ENCODE data around the gene MKX. TPM values are rescaled to one million over a fixed set of nuclear protein-coding genes. Genes with fewer than 3 reads are reported as not detected.
A peak's percentile ranks its signal among the peaks of the same experiment; 100 is the strongest.

MKX gene
- total and polyA plus RNA-seq, 12 donors: 0.09 to 0.53 (median 0.24) TPM; not detected in 2

DNA sequence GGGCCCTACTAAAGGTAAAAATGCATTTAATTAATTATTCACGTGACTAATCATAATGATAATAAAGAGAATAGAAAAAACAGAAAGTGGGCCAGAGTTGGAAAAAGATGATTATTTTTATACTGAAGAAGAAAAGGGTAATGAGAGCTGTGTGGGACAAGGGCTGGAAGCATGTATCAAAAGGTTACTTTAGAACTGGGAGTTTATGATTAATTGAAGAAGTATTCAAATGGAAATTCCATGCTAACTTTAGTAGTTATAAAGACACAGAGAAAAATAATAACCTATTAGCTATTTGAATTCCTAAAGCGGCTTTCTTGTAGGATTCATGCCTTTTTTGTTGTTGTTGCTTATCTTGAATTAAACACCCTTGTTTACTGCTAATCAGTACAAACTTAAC lies 49.9 kb downstream of the MKX start:
- TF ChIP-seq, protein P1, sequence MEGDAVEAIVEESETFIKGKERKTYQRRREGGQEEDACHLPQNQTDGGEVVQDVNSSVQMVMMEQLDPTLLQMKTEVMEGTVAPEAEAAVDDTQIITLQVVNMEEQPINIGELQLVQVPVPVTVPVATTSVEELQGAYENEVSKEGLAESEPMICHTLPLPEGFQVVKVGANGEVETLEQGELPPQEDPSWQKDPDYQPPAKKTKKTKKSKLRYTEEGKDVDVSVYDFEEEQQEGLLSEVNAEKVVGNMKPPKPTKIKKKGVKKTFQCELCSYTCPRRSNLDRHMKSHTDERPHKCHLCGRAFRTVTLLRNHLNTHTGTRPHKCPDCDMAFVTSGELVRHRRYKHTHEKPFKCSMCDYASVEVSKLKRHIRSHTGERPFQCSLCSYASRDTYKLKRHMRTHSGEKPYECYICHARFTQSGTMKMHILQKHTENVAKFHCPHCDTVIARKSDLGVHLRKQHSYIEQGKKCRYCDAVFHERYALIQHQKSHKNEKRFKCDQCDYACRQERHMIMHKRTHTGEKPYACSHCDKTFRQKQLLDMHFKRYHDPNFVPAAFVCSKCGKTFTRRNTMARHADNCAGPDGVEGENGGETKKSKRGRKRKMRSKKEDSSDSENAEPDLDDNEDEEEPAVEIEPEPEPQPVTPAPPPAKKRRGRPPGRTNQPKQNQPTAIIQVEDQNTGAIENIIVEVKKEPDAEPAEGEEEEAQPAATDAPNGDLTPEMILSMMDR (IDR thresholded peaks at IDR 0.05): no peak
- no peak for DNase-seq
- Histone ChIP-seq H3K4me1 (peaks cover 0 to 8% (median 0%) of the 10 kb centered on the region in 9 donors), H3K4me3 (no peak overlapping the region), H3K36me3 (no peaks in the 10 kb centered on the region), H3K9me3 (no peaks in the 10 kb centered on the region), H3K27me3 (no peaks in the 10 kb centered on the region), H3K27ac (no peak overlapping the region)
- 81 to 83% methylated on average over 2 of the region's 2 CpGs for WGBS, 2 donors
- intact Hi-C loops (cut with DNase I): no loop called here
- ATAC-seq: no peak

DNA sequence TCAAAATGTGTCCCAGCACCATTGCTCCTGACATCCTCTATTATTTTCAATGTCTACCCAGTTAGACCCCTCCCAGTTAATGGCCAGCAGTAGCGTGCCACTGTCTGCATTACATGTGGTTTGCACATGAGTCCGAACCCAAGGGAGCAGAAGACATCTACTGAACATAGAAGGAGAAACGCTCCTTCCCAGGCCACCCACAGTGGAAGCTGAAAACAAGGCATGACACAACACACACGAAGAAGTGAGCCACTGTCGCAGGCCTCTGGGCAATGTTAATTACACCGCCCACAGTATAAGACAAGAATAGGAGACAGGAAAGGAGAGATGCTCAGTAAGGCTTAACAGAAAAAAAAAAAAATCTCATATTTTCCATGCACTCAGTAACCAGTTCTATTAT lies 50.5 kb downstream of the MKX start:
- no peak overlapping the region for H3K4me3 ChIP-seq
- intact Hi-C loops (cut with DNase I): no loop called here
- 84 to 87% methylated on average over 6 of the region's 6 CpGs for WGBS, 2 donors
- TF ChIP-seq, protein P1 (IDR thresholded peaks at IDR 0.05): no peak
- no peak for ATAC-seq
- peaks cover 0 to 8% (median 0%) of the 10 kb centered on the region in 9 donors for H3K4me1 ChIP-seq
- H3K27me3 ChIP-seq: no peaks in the 10 kb centered on the region
- H3K36me3 ChIP-seq: no peaks in the 10 kb centered on the region
- no peak for DNase-seq
- no peak overlapping the region for H3K27ac ChIP-seq
- no peaks in the 10 kb centered on the region for H3K9me3 ChIP-seq

DNA sequence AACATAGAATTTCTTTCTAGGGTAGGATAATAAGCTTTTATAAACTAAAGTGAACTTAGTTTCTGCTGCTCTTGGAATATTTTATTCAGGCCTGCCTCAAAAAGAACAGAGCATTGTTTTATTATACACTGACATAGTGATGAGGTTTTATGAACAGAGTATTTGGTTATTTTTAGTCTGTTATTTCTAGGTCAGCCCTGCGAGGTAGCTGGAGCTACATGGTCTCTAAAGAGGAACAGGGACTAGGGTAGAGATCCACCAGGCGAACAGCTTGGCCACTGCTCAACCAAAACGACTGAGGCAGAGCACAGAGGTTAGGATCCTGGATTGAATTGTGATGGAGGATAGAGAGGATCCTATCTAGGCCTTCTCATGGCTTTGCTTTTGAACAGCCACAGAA lies 53.0 kb downstream of the MKX start:
- intact Hi-C loops (cut with DNase I): no loop called here
- Histone ChIP-seq H3K36me3 (no peaks in the 10 kb centered on the region), H3K4me3 (no peak overlapping the region), H3K27me3 (no peaks in the 10 kb centered on the region), H3K9me3 (no peaks in the 10 kb centered on the region), H3K27ac (peak overlapping the region in 5 of 10 donors; percentile 3 to 57 (median 38)), H3K4me1 (peaks cover 0 to 16% (median 3%) of the 10 kb centered on the region in 9 donors)
- DNase-seq (no peak), ATAC-seq (peak in 4 of 8 donors; percentile 44 to 85 (median 59))
- TF ChIP-seq, protein P1 (IDR thresholded peaks at IDR 0.05): no peak
- 54 to 56% methylated on average over 3 of the region's 3 CpGs for WGBS, 2 donors

DNA sequence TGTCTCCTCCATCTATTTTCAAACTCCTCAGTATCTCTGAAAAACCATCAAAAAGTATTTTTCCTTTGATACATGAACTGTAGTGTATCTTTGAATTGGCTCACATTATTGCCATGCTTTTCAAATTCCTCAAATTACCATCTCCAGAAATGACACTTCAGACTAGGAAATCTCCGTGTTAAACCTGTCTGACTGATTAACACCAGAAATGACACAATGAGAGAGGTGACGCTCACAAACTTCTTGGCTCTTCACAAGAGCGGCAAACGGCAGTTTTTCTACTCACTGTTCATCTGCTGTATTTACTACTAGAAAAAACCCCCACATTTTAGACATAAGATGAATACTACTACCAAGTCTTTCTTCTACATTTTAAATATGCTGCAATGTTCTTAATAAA lies 56.6 kb downstream of the MKX start:
- H3K27ac ChIP-seq: no peak overlapping the region
- no peaks in the 10 kb centered on the region for H3K36me3 ChIP-seq
- H3K27me3 ChIP-seq: no peaks in the 10 kb centered on the region
- TF ChIP-seq, protein P1 (IDR thresholded peaks at IDR 0.05): no peak
- WGBS, 2 donors: 84 to 85% methylated on average over 4 of the region's 4 CpGs
- peaks cover 0 to 19% (median 4%) of the 10 kb centered on the region in 9 donors for H3K4me1 ChIP-seq
- no peak overlapping the region for H3K4me3 ChIP-seq
- no peak for ATAC-seq
- no peak for DNase-seq
- H3K9me3 ChIP-seq: no peaks in the 10 kb centered on the region
- intact Hi-C loops (cut with DNase I): no loop called here
